Stomach (tissue), 9 donors: ENCODE measurements around the gene RANBP10. TPM values are rescaled to one million over a fixed set of nuclear protein-coding genes. Genes with fewer than 3 reads are reported as not detected.
"Not testable (repeated sequence)": the region's sequence is repeated elsewhere in the genome, so short reads cannot be mapped to it uniquely, and the experiment has no call there.

ENCODE experiments used
- DNase-seq, 2 donors: peaks; one replicate each; pipeline versions ENCODE4 v3.0.0 to v3.0.0-alpha.2; 2013 to 2019
- H3K27ac ChIP-seq, 5 donors: fragments of 200-600 bp in 4 of 5; sonication (generic) in 4 of 5; one replicate each; pipeline ENCODE4 v1.5.1; 2013 to 2019; ENCODE audit warnings: mild to moderate bottlenecking in 1 of 5, moderate library complexity in 1 of 5
- H3K27me3 ChIP-seq, 3 donors: fragments of 200-600 bp; sonication (generic); one replicate each; pipeline ENCODE4 v1.5.1; 2017 to 2019; ENCODE audit warnings: mixed run types in 1 of 3
- H3K36me3 ChIP-seq, 4 donors: fragments of 200-600 bp; sonication (generic); 1 replicate in 3 of 4; 2 replicates in 1 of 4; pipeline ENCODE4 v1.5.1; 2016 to 2019
- H3K4me1 ChIP-seq, 4 donors: fragments of 200-600 bp; sonication (generic); one replicate each; pipeline ENCODE4 v1.5.1; 2016 to 2019
- H3K4me3 ChIP-seq, 4 donors: fragments of 200-600 bp; sonication (generic) in 3 of 4; one replicate each; pipeline ENCODE4 v1.5.1; 2016 to 2019; ENCODE audit warnings: mild to moderate bottlenecking in 1 of 4
- H3K9me3 ChIP-seq, 4 donors: fragments of 200-600 bp; sonication (generic); one replicate each; pipeline ENCODE4 v1.5.1; 2016 to 2019
- CTCF ChIP-seq, 7 experiments: fragments of 450-650 bp in 4 of 7; fragments of 200-600 bp in 3 of 7; sonication (generic) in 3 of 7; IDR thresholded peaks; one replicate each; pipeline ENCODE4 v1.5.1; 2016 to 2019; ENCODE audit warnings: antibody characterized with exemption in 7 of 7, control low read depth in 2 of 7, mild to moderate bottlenecking in 1 of 7
- EP300 ChIP-seq: sonication (generic); formaldehyde crosslinking; IDR thresholded peaks from one replicate; pipeline ENCODE4 v1.6.1; 2017; ENCODE audit warnings: antibody characterized with exemption
- POLR2A ChIP-seq, 4 donors: fragments of 450-650 bp; IDR thresholded peaks; one replicate each; pipeline ENCODE4 v1.6.1; 2016; ENCODE audit warnings: antibody characterized with exemption in 4 of 4, control low read depth in 2 of 4, mild to moderate bottlenecking in 1 of 4, moderate library complexity in 1 of 4
- POLR2AphosphoS5 ChIP-seq, 3 donors: sonication (generic); formaldehyde crosslinking; IDR thresholded peaks; one replicate each; pipeline ENCODE4 v1.6.1; 2016; ENCODE audit warnings: antibody characterized with exemption in 3 of 3
- WGBS, 5 donors: extraction: QIAGEN DNeasy Blood & Tissue Kit in 3 of 5; methylation state at CpG; one replicate each; pipeline versions ENCODE4 v1.1.5 to v1.1.7; 2013 to 2018; 5-methylcytosine and 5-hydroxymethylcytosine counted together
- intact Hi-C: fragments of 100-400 bp; cut with DNase I; formaldehyde crosslinking; loops from one replicate; pipeline ENCODE4 v1.15.1; 2023; ENCODE audit warnings: low total_unique reads
- polyA plus RNA-seq, 3 donors: library from polyadenylated mRNA; stranded (reverse); fragments of 200-250 nt; gene quantifications; one replicate each; pipeline ENCODE4 v1.2.3, GENCODE V29; 2013
- total RNA-seq, 5 donors: library from RNA; depleted of rRNA; stranded (reverse); fragments of >200 nt; gene quantifications; one replicate each; pipeline versions ENCODE4 v1.1.0 to v1.2.3, GENCODE V29; 2014 to 2016
- donor health status: healthy with polysubstance abuse.
- donor health status: Bipolar disorder and iron deficiency.
- donor health status: healthy.

The RANBP10 gene
- total and polyA plus RNA-seq, 8 donors = 2.9 to 37.3 (median 8.0) TPM

- TF ChIP-seq POLR2AphosphoS5 (IDR thresholded peaks at IDR 0.05) = no peak
- WGBS, 5 donors = 91 to 96% (median 93%) methylated on average over 1 of the region's 1 CpG
These were observed 104.9 kb downstream of the RANBP10 start for GRCh38 chr16:67701420-67701819.

GRCh38 chr16:67699265-67699664 is 107.1 kb downstream of the RANBP10 start:
- DNase-seq = no peak
- 96 to 99% (median 98%) methylated on average over 7 of the region's 7 CpGs for WGBS, 5 donors
- Histone ChIP-seq H3K4me3 (no peak overlapping the region), H3K4me1 (peaks cover 0 to 20% (median 6%) of the 10 kb centered on the region in 4 donors), H3K27ac (no peak overlapping the region), H3K9me3 (peaks cover 0 to 6% (median 3%) of the 10 kb centered on the region in 4 donors), H3K27me3 (no peaks in the 10 kb centered on the region), H3K36me3 (peaks cover 0 to 9% (median 5%) of the 10 kb centered on the region in 4 donors)
- no peak for TF ChIP-seq EP300
- TF ChIP-seq CTCF (IDR thresholded peaks at IDR 0.05) = no peak
- TF ChIP-seq POLR2A (IDR thresholded peaks at IDR 0.05) = no peak
- TF ChIP-seq POLR2AphosphoS5 (IDR thresholded peaks at IDR 0.05) = no peak
- intact Hi-C loops = no loop called here

More at GRCh38 chr16:67701420-67701819, 104.9 kb downstream of the RANBP10 start:
- peaks cover 0 to 6% (median 3%) of the 10 kb centered on the region in 4 donors for H3K9me3 ChIP-seq
- H3K27me3 ChIP-seq = no peaks in the 10 kb centered on the region
- H3K4me1 ChIP-seq = peaks cover 0 to 20% (median 9%) of the 10 kb centered on the region in 4 donors
- peaks cover 0 to 9% (median 5%) of the 10 kb centered on the region in 4 donors for H3K36me3 ChIP-seq
- intact Hi-C loops = no loop called here
- DNase-seq = no peak
- no peak overlapping the region for H3K27ac ChIP-seq
- H3K4me3 ChIP-seq = no peak overlapping the region

GRCh38 chr16:67697422-67698185 is 108.8 kb downstream of the RANBP10 start:
- intact Hi-C loops = no loop called here
- H3K27ac ChIP-seq = no peak overlapping the region
- 59 to 92% (median 69%) methylated on average over 4 of the region's 4 CpGs for WGBS, 5 donors
- no peaks in the 10 kb centered on the region for H3K27me3 ChIP-seq
- TF ChIP-seq EP300 (no peak), POLR2A (IDR thresholded peaks at IDR 0.05) (no peak)
- peaks cover 0 to 6% (median 3%) of the 10 kb centered on the region in 4 donors for H3K9me3 ChIP-seq
- DNase-seq = peak in 1 of 2 donors; percentile 24
- H3K4me3 ChIP-seq = no peak overlapping the region
- H3K4me1 ChIP-seq = peaks cover 0 to 15% (median 6%) of the 10 kb centered on the region in 4 donors
- H3K36me3 ChIP-seq = peaks cover 0 to 9% (median 5%) of the 10 kb centered on the region in 4 donors

- Histone ChIP-seq H3K4me3 (no peak overlapping the region), H3K36me3 (peaks cover 0 to 9% (median 5%) of the 10 kb centered on the region in 4 donors), H3K27ac (no peak overlapping the region), H3K27me3 (no peaks in the 10 kb centered on the region), H3K9me3 (peaks cover 0 to 6% (median 3%) of the 10 kb centered on the region in 4 donors), H3K4me1 (peaks cover 0 to 15% (median 6%) of the 10 kb centered on the region in 4 donors)
- DNase-seq = no peak
- no peak for TF ChIP-seq POLR2A (IDR thresholded peaks at IDR 0.05)
- TF ChIP-seq POLR2AphosphoS5 (IDR thresholded peaks at IDR 0.05) = no peak
- no peak for TF ChIP-seq CTCF (IDR thresholded peaks at IDR 0.05)
- TF ChIP-seq EP300 = no peak
- intact Hi-C loops = no loop called here
- WGBS, 5 donors = 45 to 74% (median 61%) methylated on average over 2 of the region's 2 CpGs
These were observed 111.7 kb downstream of the RANBP10 start for GRCh38 chr16:67694611-67695010.

GRCh38 chr16:67693517-67694285 is 112.7 kb downstream of the RANBP10 start:
- intact Hi-C loops, DNase-seq, H3K36me3 ChIP-seq, H3K9me3 ChIP-seq, H3K4me3 ChIP-seq, H3K27me3 ChIP-seq, H3K27ac ChIP-seq: not testable (repeated sequence)
- H3K4me1 ChIP-seq = peaks cover 0 to 15% (median 6%) of the 10 kb centered on the region in 4 donors
- WGBS, 5 donors = 93 to 96% (median 95%) methylated on average over 8 of the region's 8 CpGs
